ENCODE data around the gene CHST1.

The CHST1 gene

DNA sequence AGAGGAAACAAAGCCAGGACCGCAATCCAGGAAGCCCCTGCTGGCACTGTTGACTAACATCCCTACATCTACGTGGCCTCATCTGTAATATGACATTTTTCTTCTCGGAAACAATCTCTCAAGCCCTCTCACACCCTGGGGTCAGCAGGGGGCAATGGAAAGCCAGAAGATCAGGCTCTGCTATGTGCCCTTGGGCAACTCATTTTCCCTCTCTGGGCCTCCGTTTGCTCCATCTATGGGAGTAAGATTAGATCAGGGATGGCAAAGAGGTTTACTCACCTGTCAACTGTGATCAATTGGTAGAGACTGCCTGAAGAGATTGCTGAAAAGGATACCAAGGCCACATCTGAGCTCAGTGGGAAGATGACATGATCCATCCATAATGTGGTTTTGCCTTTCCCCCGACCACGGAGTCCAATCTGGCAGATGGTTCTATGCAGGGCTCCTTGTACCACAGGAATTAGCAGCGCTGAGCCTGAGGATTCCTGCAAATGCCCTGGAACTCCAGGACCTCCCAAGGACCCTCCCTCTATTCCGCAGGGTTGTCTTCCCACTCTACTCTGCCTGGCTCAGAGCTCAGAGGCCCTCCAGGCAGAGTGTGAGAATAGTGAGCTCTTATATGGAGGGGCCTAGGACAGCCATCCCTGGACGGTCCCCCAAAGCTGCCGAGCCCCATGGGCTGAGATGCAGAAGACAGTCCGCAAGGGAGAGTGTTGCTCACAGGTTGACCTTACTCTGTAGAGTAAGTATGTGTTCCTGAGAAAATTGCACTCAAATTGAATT lies 66.1 kb downstream of the CHST1 start:
- no peak for DNase-seq (ENCODE audit: extremely low read depth, low read depth)
- TF ChIP-seq, protein P1, sequence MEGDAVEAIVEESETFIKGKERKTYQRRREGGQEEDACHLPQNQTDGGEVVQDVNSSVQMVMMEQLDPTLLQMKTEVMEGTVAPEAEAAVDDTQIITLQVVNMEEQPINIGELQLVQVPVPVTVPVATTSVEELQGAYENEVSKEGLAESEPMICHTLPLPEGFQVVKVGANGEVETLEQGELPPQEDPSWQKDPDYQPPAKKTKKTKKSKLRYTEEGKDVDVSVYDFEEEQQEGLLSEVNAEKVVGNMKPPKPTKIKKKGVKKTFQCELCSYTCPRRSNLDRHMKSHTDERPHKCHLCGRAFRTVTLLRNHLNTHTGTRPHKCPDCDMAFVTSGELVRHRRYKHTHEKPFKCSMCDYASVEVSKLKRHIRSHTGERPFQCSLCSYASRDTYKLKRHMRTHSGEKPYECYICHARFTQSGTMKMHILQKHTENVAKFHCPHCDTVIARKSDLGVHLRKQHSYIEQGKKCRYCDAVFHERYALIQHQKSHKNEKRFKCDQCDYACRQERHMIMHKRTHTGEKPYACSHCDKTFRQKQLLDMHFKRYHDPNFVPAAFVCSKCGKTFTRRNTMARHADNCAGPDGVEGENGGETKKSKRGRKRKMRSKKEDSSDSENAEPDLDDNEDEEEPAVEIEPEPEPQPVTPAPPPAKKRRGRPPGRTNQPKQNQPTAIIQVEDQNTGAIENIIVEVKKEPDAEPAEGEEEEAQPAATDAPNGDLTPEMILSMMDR (IDR thresholded peaks at IDR 0.05; ENCODE audit: low read depth, low read length): no peak
